GM19238 (cell line): ENCODE results near the gene SV2C.

Experiments
- DNase-seq: peaks from one replicate; pipeline ENCODE4 v3.0.0; 2011; ENCODE audit warnings: low spot score; ENCODE audit not compliant: insufficient read length

SV2C gene

GRCh38 chr5:76250463-76250862 lies 167.3 kb downstream of the SV2C start:
- no peak for DNase-seq

DNA sequence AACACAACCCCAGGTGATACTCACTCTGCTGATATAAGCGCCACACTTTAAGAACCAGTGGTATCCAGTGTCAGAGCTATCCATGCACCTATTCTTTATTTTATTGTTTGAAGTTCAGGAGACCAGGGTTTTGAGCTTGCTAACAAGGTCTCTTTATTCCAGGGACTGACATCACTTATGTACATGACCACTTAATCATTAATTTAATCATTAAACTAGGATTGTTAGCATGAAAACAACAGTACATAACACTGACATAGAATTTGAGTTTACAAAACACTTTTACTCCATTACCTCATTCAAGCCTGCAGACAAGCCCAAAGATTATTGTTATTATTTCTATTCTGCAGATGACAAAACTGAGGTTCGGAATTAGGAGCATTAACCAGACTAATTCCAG lies 168.5 kb downstream of the SV2C start:
- no peak for DNase-seq

- DNase-seq, result no peak
These were observed 169.3 kb downstream of the SV2C start for GRCh38 chr5:76252437-76252836.

GRCh38 chr5:76256116-76256889 lies 173.1 kb downstream of the SV2C start:
- DNase-seq, result peak; percentile 36

GRCh38 chr5:76257225-76257833 lies 174.1 kb downstream of the SV2C start:
- DNase-seq, result no peak

- no peak for DNase-seq
These were observed 174.7 kb downstream of the SV2C start for GRCh38 chr5:76257897-76258296.

DNA sequence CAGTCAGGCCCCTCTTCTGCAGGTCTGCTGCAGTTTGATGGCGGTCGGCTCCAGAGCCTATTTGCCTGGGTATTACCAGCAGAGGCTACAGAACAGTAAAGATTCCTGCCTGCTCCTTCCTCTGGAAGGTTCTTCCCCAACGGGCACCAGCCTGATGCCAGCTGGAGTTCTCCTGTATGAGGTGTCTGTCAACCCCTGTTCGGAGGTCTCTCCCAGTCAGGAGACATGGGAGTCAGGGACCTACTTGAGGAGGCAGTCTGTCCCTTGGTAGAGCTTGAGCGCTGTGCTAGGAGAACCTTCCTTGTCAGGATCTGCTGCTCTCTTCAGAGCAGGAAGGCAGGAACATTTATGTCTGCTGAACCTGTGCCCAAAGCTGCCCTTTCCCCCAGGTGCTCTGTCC lies 181.5 kb downstream of the SV2C start:
- no peak for DNase-seq

DNA sequence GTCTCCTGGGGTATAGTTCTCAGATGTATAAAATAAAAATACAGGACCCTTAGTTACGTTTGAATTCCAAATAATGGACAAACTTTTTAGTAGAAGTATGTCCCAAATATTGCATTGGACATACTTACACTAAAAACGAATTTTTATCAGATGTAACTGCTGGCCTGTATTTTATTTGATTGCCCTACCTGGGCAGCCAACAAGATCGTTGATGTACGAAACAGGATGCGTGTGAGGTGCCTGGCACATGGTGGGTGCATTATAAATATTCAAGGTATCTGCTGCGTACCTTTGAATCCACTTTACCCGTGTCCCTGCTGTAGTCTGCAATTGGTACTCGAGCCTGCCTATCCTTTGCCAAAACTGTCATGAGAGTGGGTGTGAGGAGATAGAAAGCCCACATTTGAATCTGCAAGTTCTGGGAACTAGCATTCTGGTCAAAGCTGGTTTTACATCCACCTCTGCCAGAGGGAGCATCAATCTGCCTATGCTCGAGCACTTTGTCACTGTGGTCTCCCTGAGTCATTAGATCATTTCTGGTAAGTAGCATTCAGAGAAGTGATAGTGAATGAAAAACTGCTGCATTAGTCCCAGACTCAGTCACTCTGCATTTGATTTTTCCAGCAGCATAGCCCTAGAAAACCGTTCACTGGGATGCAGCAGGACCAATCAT lies 186.2 kb downstream of the SV2C start:
- DNase-seq, result no peak

DNA sequence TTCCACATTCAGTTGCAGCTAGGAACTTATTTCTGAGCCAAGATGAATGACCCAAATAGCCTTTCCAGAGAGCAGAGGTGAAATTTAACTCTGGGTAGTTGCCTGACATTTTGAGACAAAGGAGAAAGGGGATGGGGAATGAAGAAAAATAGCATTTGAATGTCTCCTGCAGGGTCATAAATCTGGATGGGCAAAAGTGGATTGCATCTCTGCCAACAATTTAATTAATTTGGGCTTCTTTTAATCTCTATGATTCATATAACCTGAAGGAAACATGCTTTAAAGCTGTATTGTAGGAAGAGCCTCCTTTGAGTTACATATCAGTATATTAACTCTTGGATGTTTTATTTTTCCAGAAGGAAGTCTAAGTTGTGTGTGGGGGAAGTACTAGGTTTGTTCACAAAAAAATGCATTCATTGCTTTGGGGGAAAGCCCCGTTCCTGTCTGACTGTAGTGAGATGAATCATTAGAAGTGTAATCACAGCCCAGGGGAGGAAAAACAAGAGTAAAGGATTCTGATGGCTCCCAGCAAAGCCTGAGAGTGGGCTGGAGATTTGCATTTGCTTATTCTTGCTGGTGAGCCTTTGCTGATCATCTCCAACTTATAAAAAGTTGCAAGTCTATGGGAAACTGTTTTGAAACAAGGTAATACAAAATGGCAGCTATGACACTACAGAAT lies 186.9 kb downstream of the SV2C start:
- DNase-seq, result peak; percentile 19

- no peak for DNase-seq
These were observed 188.7 kb downstream of the SV2C start for GRCh38 chr5:76271836-76272235.

DNA sequence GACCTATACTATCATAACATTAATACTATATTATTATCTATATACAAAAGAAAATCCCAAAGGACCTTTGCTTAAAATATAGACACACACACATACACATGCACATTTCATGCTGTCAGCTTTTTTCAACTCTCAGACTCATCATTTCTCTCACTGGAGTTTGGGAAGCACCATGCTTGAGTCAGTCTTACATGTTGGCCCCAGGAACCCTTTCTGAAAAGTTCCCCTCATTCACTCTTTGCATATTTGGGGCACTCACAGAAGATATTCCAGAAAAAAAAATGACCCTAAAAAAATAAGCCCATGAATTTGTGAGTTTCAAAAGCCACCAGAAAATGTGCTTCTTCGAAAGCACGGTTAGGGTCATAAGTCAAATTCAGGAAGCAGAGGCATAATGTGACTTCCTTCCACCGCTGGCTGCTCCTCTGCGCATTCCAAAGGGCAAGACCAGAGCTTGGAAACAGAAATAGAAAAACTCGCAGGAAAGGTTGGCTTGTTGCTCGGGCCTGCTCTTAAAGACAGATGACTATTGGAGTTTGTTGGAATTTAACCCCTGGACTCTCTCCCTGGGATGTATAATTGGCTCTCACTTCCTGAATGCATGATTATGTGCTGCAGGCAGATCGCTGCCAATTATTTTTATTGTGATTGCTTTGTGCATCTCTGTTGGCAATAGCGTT lies 190.2 kb downstream of the SV2C start:
- no peak for DNase-seq

DNA sequence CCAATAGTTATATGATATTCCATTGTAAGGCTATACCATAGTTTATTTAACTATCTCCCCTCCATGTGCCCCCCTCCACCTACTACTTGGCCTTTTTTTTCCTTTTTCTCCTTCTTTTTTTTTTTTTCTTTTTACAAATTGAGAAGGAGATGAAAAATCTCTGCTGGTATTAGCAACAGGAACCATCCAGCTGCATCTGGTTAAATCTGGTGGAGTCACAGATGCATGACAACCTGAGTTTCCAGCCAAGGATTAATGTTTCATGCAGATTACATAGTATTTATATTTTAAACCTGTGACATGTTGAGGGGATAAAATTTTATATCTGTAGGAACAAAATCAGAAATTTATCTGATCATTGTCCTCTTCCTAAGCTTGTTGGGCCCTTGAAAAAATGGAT lies 191.4 kb downstream of the SV2C start:
- DNase-seq, result no peak

GRCh38 chr5:76277736-76278135 lies 194.6 kb downstream of the SV2C start:
- DNase-seq, result no peak

DNA sequence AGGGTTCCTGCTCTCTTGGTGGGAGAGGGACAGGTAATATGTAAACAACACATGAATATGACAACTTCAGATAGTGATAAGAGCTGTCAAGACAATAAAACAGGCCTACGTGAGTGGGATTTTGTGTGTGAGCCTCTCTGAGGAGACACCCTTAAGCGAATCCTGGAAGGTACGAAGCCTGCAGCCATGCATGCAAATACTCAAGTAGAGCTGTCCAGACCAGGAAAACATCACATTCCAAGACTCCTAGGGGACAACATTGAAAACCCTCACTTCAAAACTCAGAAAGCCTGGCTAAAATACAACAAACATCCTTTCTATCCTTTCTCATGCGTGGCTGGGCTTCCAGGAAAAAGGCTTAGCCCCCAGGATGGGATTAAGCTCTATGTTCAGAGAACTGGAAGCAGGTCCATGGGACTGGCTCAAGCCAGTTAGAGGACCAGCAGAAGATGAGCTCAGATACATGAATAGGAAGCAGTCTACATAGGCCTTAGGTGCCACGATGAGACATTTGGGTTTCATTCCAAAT lies 195.1 kb downstream of the SV2C start:
- DNase-seq, result no peak

GRCh38 chr5:76280494-76280893 lies 197.3 kb downstream of the SV2C start:
- no peak for DNase-seq

GRCh38 chr5:76283670-76284069 lies 200.5 kb downstream of the SV2C start:
- DNase-seq, result no peak

GRCh38 chr5:76289692-76290091 lies 206.5 kb downstream of the SV2C start:
- no peak for DNase-seq

DNA sequence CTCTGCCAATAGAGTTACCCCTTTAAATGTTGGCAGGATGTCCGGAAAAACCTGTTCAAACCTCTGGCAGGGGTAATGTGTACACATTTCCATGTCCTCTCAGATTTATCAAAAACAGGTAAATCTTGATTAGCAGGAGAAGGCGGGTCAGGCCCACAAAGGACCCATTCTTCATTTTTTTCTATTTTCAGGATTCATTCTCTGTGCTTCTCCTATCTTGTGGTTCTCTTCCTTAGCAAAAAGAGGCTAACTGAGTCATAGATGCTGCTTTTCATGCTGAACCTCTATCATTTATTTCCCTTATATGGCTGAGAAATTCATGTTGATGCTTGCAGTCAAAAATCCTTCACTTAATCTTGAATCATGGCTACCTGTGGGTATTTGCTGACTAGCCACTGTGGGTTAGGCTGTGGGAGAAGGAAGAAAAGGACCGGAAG lies 207.2 kb downstream of the SV2C start:
- no peak for DNase-seq

GRCh38 chr5:76291305-76292077 lies 208.3 kb downstream of the SV2C start:
- DNase-seq, result no peak

DNA sequence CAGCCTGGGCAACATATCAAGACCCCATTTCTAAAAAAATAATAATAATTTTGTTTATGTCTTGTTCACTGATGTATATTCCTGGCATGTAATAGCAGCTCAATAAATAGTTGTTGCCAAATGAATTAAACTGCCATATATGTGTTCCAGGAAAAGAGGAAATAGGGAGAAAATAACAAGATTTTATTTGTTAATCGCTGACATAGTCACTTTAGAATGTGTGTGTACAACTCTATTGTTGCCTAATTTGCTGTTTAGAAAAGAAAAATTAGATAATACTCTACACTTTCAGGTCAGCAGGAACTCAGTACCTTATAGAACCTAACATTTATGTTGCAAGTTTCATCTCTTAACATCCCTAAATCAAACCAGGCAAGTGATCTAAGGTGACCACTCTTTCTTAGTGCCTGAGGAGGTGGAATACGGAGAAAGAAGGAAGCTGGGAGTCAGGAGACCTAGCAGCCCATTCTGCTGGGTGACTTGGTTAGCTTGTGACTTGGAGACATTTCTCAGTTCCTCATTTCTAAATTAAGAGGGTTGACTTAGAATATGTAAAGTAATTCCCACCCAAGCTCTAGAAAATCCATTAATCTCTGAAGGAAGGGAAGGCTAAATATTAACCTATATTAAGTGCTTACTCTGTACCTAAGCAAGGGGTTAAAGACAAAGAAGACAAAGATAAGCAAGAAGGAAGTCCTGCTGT lies 209.6 kb downstream of the SV2C start:
- DNase-seq, result peak; percentile 41
